ENCODE measurements around the gene ILDR1.

The ILDR1 gene

DNA sequence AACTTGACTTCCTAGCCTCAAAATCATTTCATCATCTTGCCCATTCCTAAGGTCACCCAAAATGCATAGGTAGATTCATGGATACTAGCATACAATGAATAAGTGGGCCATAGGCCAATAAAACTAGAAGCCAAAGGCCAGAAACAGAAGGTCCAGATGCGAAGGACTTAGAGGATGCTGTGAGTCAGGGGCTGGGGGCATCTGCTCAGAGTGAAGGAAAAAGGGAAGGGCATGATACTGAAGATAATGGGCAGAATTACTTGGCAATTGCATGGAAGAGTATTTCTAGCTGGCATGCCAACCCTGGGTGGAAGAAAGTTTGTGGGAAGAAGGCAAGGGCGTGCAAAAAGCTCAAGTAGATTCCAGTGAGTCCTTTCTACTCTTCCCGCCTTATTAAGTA lies 27.5 kb downstream of the ILDR1 start:
- no peak for DNase-seq (ENCODE audit: low read depth in 3 of 3)

DNA sequence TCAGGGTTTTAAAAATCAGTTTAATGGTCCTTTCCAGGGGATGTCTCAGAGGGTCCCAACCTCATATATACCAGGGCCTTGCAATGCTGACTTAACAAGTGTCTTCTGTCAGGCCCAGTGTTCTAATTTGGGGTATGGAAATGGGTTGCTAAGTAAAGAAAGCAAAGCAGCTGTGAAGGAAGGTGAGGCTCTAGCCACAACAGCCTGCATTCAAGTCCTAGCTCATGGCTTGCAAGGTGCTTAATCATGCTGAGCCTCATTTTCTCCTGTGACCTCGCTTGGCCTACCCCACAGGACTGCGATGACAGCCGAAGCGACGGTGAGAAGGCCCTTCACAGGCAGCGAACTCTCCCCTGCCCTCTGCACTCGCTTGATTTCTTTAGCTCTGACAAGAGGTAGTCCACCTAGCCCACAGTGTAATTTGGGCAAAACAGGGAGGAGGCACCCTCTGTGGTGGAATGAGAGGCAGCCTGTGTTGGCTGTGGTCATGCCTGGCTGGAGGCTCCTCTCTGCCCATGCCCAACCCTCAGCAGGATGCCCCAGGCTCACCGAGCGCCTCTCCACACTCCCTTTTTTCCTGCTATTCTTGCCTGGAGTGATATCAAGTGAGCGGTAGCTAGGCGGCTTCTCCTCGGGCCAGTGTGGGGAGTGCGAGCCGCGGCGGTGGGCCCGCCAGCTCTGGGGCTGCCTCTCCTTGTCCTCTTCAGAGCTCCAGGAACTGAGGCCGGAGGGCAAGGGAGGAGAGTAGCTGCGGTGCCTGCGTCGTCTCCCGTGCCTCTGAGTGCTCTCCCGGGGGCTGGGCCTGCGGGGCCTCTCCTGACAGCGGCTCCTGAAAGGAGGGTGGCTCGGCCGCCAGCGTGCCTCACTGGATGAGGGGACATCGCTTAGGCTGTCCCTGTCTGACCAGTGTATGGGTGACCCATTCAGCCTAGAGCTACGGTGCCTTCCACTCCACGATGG lies 29.2 kb downstream of the ILDR1 start:
- no peak for DNase-seq (ENCODE audit: low read depth in 3 of 3)

DNA sequence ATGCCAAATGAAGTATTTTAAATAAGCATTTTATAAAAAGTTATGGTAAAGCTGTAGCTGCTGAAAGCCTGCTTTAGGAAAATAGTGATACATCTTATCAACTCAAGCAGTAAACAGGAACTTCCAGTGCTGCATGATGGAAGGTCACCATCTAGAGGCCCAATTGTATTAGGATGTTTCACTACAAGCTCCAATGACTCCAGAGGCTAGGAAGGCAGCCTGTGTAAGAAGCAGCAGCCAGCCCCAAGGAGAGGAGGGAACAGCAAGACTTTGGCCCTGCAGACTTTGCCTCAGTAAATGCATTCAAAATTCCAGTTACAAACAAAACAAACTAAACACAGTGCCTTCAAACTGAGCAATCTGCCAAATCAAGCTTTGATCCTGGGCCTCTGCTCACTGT lies 32.1 kb downstream of the ILDR1 start:
- no peak for DNase-seq (ENCODE audit: low read depth in 3 of 3)

DNA sequence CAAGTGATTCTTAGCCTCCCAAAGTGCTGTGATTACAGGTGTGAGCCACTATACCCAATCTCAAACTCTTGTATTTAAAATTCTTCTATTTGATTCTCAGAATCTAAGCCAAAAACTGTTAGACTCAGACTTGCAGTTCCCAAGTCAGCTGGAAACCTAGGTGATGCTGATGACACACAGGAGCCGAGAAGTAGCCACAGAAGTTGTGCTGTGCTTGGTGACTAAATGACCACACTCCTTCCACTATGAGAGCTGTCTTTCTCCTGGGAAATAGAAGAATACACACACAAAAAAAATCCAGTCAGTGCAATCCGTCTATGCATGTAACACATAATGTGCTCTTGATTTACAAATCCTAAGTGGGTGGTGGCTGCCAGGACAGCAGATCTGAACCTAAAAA lies 33.9 kb downstream of the ILDR1 start:
- DNase-seq (ENCODE audit: low read depth in 3 of 3) = no peak

DNA sequence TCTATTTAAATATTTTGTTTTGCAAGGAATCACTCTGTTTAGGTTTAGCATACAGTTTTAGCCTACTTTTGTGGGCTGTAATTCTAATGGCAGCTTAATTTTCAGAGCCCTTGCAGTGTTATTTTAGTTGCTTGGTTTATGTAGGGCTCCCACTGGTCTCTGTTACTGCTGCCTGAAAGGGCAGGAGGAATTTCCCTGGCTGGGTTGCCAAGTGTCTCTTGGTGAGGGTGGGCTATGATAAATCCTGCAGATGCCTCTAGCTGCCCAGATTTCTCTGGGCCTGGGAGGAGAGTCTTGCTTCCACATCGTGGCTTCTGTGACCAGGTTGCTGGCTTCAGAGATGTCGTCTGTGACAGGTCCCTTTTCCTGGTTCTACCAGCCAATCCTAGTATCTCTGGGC lies 36.2 kb downstream of the ILDR1 start:
- no peak for DNase-seq (ENCODE audit: low read depth in 3 of 3)

DNA sequence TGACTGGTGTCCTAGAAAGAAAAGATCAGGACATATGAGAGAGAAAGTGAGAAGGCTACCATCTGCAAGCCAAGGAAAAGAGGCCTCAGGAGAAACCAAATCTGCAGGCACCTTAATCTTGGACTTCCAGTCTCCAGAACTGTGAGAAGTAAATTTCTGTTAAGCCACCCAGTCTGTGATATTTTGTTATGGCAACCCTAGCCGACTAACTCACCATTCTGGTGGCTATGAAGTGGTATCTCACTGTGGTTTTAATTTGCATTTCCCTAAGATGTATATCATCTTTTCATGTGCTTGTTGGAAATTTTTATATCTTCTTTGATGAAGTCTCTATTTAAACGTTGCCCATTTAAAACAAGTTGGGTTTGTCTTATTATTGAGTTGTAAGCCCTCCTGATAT lies 40.6 kb downstream of the ILDR1 start:
- no peak for DNase-seq (ENCODE audit: low read depth in 3 of 3)

DNA sequence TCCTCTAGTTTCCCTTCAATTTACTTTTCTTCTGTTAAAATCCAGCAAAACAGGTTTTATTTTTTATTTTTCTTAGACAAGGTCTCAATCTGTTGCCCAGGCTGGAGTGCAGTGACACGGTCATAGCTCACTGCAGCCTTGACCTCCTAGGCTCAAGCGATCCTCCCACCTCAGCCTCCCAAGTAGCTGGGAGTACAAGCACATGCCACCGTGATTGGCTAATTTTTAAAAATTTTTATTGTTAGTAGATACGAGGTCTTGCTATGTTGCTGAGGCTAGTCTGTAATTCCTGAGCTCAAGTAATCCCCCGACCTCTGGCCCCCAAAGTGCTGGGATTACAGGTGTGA lies 41.6 kb downstream of the ILDR1 start:
- DNase-seq (ENCODE audit: low read depth in 3 of 3) = no peak

DNA sequence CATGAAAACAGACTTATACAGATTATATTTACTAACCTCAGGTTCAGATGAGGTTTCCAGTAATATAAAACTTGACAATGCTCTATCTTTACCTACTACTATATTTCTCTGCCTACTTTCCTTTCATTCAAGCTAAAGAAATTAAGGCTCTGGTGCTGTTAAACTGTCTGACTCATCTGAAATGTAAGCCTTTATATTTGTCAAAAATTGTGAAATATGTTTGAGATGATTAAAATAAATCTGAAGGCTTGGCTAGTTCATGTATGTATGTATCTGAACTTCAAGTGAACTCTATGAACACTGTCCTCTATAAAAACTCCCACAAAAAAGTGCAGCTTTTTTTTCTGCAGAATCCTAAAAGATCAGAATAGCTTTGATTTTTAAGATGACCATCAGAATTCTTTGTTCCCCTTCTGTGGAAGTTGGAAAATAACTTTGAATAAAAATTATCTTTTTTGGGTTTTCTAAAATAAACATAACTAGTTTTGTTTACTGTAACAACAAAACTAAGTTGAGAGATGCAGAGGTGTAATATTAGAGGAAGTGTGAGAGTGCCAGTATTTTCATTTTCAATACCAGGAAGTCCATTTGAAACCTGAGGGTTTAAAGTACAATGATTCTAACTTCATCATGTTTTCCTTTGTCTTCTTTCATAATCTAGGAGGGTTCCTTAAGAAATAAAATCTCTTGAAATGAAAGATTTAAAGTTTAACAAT lies 42.2 kb downstream of the ILDR1 start:
- no peak for DNase-seq (ENCODE audit: low read depth in 3 of 3)

DNA sequence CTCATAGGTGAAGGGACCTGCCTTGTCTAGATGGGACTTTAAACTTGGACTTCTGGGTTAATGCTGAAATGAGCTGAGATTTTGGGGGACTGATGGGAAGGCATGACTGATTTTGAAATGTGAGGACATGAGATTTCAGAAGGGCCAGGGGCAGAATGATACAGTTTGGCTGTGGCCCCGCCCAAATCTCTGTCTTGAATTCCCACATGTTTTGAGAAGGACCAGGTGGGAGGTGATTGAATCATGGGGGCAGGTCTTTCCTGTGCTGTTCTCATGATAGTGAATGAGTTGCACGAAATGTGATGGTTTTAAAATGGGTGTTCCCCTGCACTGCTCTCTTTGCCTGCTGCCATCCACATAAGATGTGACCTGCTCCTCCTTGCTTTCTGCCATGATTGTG lies 42.8 kb downstream of the ILDR1 start:
- no peak for DNase-seq (ENCODE audit: low read depth in 3 of 3)

DNA sequence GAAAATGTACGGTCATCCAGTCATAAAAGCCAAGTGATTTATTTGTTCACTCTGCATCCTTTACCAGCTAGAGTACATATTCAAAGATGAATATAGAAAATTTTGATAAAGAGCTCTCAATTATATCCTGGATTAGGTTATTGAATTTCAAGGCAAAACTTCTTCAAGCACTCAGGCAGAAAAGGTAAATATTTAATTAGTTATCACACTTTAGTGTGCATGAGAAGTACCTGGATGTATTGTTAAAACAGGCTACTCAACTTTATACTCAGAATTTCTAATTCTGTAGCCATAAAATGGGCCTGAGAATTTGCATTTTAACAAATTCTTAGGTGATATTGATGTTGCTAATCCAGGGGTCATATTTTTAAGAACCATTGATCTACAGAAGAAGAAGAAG lies 45.3 kb downstream of the ILDR1 start:
- no peak for DNase-seq (ENCODE audit: low read depth in 3 of 3)

DNA sequence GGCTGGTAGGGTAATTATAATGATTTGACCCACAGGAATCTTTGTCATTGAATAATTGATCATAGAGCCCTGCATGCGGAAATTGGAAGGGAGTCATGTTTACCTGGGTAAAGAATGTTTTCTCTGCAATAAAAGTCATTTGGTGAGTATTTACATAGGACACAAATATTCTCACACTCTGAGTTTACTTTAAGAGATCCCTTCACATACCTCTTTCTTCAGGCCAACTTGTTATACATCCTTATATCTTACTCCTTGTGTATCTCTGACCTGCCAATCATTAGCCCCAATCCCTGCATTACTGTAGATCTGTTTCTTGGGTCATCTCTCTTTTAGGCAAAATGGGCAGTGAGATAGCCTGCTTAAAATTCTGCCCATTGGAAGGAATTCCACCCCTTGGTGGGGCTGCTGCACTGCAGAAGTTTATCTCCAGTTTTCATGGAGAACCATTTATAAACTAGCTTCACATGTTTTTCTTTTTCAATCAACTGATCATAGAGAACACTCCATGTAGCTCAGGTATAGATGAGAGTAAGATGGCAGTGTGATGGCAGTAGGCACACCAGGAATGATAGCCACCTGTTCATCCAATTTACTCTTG lies 46.2 kb downstream of the ILDR1 start:
- no peak for DNase-seq (ENCODE audit: low read depth in 3 of 3)

DNA sequence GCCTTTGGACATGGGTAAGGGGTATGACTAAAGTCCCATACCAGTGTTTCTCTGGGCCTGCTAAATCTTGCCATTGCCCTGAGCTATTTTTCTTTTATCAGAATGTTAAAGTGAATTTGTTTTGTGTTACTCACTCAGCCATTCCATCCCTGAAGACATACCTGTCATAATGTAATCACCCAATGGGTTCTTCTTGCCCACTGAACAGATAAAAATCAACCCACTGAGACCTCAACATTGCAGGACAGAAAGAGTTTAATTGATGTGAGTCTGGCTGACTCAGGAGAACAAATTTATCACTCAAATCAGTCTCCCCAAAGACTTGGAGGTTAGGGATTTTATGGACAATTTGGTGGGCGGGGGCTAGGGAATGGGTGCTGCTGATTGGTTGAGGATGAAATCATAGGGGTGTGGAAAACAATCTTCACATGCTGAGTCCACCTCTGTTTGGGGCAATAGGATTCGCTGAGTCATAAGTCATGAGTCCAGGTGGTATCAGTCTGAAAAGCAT lies 47.4 kb downstream of the ILDR1 start:
- DNase-seq (ENCODE audit: low read depth in 3 of 3) = no peak

DNA sequence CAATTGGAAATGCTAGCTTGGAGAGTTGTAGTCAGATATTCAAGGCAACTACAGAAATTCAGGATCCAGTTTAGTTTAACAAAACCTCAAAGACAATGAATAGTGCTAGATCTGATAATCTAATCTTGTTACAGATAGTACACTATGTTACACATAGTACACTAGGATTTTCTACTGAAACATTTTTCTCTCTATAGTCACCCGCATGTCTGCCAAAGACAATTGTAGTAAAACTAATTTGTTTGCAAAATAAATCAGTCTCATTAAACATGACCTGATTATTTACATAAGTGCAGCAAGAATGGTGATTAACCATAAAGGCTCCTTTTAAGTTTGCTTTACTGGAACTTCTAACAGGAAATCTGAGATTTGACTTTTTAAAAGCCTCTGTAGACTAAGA lies 52.0 kb downstream of the ILDR1 start:
- no peak for DNase-seq (ENCODE audit: low read depth in 3 of 3)

DNA sequence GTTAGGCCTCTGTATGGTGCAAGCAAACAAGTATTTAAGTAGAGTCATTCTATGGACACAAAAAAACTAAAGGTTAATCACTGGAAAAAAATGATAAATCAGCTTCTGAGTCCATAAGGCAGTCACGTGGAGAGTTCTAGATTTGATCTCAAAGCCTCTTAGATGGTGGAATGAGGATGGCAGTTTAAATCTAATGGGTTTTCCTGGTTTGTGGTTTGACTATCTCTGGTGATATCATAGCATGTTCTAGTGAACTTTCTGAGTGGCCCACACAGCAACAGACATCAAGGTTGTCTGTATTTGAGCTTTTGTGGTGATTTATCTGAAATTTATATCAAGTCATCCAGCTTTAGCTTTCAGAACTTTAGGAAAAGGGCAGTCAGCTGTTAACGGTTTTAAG lies 52.4 kb downstream of the ILDR1 start:
- no peak for DNase-seq (ENCODE audit: low read depth in 3 of 3)

DNA sequence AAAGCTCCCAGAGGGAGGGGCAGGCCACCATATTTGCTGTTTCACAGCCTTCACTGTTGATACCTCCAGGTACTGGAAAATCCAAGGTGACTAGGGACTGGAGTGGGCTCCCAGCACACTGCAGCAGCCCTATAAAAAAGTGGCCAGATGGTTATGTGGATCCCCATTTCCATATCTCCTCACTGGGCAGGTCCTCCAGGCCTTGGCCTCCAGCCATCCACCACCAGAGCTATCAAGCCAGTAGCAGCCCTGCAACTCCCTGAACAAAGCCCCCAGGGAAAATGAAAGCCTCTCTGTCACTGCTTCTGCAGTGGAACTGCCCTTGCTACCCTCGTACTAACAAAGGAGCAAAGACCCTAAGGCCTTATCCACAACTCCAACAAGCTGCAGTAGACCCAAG lies 58.4 kb downstream of the ILDR1 start:
- no peak for DNase-seq (ENCODE audit: low read depth in 3 of 3)

DNA sequence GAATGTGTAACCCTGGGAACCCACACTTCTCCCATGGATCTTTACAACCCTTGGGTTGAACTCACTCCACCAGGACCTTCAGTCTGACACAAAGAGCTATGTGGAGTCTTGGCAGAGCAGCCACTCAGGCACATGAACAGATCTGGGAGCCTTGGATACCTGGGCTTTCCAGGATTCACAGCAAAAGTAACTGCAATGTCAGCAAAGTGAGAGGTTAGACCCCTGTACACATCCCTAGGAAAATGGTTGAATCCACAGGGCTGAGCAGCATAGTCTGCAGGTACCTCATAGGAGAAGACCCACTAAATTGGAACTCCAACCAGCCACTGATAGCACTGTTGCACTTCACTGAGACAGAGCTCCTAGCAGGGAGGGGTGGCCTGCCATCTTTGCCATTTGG lies 59.6 kb downstream of the ILDR1 start:
- DNase-seq (ENCODE audit: low read depth in 3 of 3) = no peak

DNA sequence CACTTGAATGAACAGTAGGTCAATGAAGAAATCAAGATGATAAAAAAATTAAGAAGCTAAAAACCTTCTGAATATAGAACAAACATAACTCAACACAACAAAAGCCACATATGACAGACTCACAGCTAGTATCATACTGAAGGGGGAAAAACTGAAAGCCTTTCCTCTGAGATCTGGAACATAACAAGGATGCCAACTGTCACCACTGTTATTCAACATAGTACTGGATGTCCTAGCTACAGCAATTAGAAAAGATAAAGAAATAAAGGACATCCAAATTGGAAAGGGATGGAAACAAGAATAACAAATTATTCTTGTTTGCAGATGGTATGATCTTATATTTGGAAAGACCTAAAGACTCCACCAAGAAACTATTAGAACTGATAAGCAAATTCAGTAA lies 60.8 kb downstream of the ILDR1 start:
- DNase-seq (ENCODE audit: low read depth in 3 of 3) = no peak

DNA sequence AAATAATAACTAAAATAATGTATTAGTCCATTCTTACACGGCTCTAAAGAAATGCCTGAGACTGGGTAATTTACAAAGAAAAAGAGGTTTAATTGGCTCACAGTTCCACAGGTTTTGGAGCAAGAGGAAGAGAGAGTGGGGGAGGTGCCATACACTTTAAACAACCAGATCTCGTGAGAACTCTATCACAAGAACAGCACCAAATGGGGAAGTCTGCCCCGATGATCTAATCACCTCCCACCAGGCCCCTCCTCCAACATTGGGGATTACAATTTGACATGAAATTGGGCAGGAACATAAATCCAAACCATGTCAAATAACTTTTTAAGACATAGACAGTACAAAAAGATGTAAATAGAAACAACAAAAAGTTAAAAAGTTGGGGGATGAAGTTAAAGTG lies 63.2 kb downstream of the ILDR1 start:
- no peak for DNase-seq (ENCODE audit: low read depth in 3 of 3)

DNA sequence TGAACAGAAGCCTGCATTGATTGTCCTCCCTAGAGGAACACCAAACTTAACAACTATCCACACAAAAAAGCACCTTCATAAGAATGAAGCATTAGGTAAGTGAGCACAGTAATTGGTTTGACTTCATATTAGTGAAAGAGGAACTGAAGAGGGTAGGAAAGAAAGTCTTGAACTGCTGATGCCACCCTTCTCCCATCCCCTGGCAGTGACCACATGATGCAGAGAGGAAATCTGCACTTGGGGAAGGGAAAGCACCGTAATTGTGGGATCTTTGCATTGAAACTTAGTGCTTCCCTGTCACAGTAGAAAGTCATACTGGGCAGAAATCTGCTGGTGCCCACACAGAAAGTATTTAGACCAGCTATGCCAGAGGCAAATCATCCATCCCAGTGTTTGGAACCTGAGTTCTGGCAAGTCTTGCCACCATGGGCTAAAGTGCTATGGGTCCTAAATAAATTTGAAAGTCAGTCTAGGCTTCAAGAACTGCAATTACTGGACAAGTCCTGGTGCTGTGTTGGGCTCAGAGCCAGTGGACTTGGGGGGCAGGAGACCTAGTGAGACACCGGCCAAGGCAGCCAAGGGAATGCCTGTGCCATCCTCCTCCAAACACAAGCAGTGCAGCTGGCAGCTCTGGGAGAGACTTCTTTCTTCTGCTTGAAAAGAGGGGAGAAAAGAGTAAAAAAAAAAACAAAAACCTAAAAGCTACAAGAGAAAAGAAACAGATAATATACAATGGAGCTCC lies 64.2 kb downstream of the ILDR1 start:
- no peak for DNase-seq (ENCODE audit: low read depth in 3 of 3)

DNA sequence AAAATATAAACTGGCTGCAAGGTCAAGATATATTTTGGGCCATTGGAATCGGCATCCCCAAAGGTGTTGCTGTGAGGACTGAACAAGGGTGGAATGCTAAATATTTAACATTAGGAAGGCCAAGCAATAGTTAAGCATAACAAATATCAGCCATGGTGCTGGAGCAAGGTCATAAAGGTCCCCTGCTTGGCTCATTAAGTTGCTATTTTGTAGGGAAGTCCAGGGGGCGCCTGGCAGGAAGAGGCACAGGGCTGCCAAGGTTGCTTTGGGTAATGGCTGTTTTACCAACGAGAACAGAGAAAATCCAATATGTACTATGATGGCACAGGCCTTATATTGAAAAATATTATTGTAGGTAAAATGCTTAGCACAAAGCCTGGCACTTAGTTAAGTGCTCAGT lies 65.7 kb downstream of the ILDR1 start:
- no peak for DNase-seq (ENCODE audit: low read depth in 3 of 3)

DNA sequence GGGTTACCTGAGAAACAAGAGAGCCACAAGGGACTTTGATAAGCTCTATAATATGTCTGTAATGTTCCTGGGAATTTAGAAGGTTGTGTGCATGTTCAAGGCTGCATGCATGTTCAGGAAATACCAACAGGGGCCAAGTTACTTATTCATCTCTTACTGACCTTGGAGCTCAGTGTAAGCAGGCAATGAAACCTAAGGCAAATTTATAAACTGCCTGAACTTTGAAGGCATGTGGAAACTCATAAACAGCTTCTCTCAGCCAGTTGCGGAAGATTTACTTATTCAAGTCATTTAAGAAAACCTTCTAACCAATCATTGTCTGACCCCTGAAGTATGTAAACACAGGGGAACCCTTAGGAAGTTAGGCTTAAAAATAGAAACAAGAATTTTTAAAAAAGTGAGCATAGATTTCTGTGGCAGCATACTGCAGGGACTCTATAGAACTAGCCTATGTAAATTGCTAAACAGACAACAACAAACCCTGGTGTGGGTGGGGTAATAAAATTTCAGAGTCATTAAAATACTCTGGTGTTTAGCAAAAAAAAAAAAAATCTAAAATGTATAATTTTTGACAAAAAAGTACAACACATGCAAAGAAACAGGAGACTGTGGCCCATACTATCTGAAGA lies 70.6 kb downstream of the ILDR1 start:
- DNase-seq (ENCODE audit: low read depth in 3 of 3) = no peak

DNA sequence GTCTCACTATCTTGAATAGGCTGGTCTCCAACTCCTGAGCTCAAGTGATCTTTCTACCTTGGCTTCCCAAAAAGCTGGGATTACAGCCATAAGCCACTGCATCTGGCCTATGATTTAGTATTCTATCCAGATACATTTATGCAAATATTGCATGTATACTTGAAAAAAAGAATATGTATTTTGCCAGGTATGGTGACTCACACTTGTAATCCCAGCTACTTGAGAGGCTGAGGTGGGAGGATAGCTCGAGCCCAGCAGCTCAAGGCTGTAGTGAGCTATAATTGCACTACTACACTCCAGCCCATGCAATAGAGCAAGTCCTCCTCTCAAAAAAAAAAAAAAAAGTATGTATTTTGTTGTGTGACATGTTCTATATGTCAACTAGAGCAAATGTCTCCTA lies 73.4 kb downstream of the ILDR1 start:
- no peak for DNase-seq (ENCODE audit: low read depth in 3 of 3)
